Testis (tissue), 3 donors: ENCODE measurements around the gene R3HCC1L. TPM values are rescaled to one million over a fixed set of nuclear protein-coding genes. Genes with fewer than 3 reads are reported as not detected.

ENCODE experiments used
- DNase-seq: peaks from one replicate; pipeline ENCODE4 v3.0.0-alpha.2; 2019
- H3K27ac ChIP-seq, 2 donors: fragments of 200-600 bp; sonication (generic); one replicate each; pipeline ENCODE4 v1.5.1; 2019
- H3K27me3 ChIP-seq: fragments of 200-600 bp; sonication (generic); one replicate; pipeline ENCODE4 v1.5.1; 2019
- H3K36me3 ChIP-seq: fragments of 200-600 bp; sonication (generic); one replicate; pipeline ENCODE4 v1.5.1; 2017; ENCODE audit warnings: low read depth; ENCODE audit errors: missing control alignments
- H3K4me1 ChIP-seq: fragments of 200-600 bp; sonication (generic); one replicate; pipeline ENCODE4 v1.5.1; 2019
- H3K4me3 ChIP-seq, 2 donors: fragments of 200-600 bp; sonication (generic); one replicate each; pipeline ENCODE4 v1.5.1; 2017 to 2019
- H3K9me3 ChIP-seq: fragments of 200-600 bp; sonication (generic); one replicate; pipeline ENCODE4 v1.5.1; 2017
- POLR2A ChIP-seq: fragments of 450-650 bp; IDR thresholded peaks from one replicate; pipeline ENCODE4 v1.6.1; 2017; ENCODE audit warnings: antibody characterized with exemption, mild to moderate bottlenecking, moderate library complexity
- WGBS, 2 donors: methylation state at CpG; one replicate each; pipeline ENCODE4 v1.1.5; 2018; 5-methylcytosine and 5-hydroxymethylcytosine counted together
- intact Hi-C: fragments of 100-400 bp; cut with DNase I; formaldehyde crosslinking; loops from one replicate; pipeline ENCODE4 v1.15.1; 2023; ENCODE audit warnings: low total_unique reads
- polyA plus RNA-seq: library from polyadenylated mRNA; stranded (reverse); fragments of 350-450 nt; fragmentation: Illumina TruSeq; extraction: RNeasy Lipid Tissue Mini Kit (QIAGEN cat#74804); gene quantifications from one replicate; pipeline ENCODE4 v1.2.3, GENCODE V29; 2014; ENCODE audit warnings: low read depth, low replicate concordance; ENCODE audit not compliant: insufficient read depth
- total RNA-seq, 2 donors: library from RNA; depleted of rRNA; stranded (reverse); fragments of >200 nt; gene quantifications; one replicate each; pipeline ENCODE4 v1.2.3, GENCODE V29; 2016
- TF ChIP-seq, protein P1 (sequence below), 3 experiments: fragments of 450-650 bp in 2 of 3; fragments of 200-600 bp in 1 of 3; sonication (generic) in 1 of 3; IDR thresholded peaks; one replicate each; pipeline ENCODE4 v1.5.1; 2016 to 2019; ENCODE audit warnings: antibody characterized with exemption in 3 of 3, mild to moderate bottlenecking in 2 of 3, moderate library complexity in 1 of 3

The R3HCC1L gene
- total and polyA plus RNA-seq, 3 donors from 2014 or later: 36.9 to 39.5 (median 38.5) TPM

- Histone ChIP-seq H3K4me1 (peaks cover 6% of the 10 kb centered on the region), H3K27me3 (no peaks in the 10 kb centered on the region), H3K9me3 (no peaks in the 10 kb centered on the region), H3K36me3 (no peaks in the 10 kb centered on the region), H3K27ac (no peak overlapping the region), H3K4me3 (no peak overlapping the region)
- intact Hi-C loops: no loop called here
- TF ChIP-seq POLR2A: no peak
- TF ChIP-seq, protein P1, sequence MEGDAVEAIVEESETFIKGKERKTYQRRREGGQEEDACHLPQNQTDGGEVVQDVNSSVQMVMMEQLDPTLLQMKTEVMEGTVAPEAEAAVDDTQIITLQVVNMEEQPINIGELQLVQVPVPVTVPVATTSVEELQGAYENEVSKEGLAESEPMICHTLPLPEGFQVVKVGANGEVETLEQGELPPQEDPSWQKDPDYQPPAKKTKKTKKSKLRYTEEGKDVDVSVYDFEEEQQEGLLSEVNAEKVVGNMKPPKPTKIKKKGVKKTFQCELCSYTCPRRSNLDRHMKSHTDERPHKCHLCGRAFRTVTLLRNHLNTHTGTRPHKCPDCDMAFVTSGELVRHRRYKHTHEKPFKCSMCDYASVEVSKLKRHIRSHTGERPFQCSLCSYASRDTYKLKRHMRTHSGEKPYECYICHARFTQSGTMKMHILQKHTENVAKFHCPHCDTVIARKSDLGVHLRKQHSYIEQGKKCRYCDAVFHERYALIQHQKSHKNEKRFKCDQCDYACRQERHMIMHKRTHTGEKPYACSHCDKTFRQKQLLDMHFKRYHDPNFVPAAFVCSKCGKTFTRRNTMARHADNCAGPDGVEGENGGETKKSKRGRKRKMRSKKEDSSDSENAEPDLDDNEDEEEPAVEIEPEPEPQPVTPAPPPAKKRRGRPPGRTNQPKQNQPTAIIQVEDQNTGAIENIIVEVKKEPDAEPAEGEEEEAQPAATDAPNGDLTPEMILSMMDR (IDR thresholded peaks at IDR 0.05): no peak
- peak; percentile 9 for DNase-seq
- 86 to 89% methylated on average over 8 to 15 of the region's 15 CpGs for WGBS, 2 donors
Measured at GRCh38 chr10:98261436-98262277, 127.2 kb downstream of the R3HCC1L start.

DNA sequence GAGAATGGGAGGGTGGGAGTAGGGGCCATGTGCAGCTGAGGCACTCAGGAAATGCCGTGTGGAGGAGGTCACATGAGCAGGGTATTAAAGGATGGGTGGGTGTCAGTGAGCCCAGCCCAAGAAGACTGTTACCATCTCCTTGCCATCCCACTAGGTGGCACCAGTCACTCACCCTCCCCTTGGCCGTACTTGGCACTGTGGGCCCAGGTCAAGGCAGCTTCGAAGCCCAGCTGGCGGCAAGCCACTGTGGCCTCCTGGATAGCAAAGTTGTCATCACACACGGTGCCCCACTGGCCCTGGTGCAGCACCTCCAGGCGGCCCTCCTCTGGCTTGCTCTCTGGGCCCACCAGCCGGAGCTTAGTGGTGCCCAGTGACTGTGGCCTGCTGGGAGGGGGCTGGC lies 128.1 kb downstream of the R3HCC1L start:
- H3K36me3 ChIP-seq: no peaks in the 10 kb centered on the region
- TF ChIP-seq POLR2A: no peak
- TF ChIP-seq, protein P1 (IDR thresholded peaks at IDR 0.05): peak; percentile 13 to 30 (median 27)
- no peaks in the 10 kb centered on the region for H3K27me3 ChIP-seq
- WGBS, 2 donors: 79% methylated on average over 3 to 7 of the region's 7 CpGs
- DNase-seq: peak; percentile 75
- no peak overlapping the region for H3K4me3 ChIP-seq
- no peak overlapping the region for H3K27ac ChIP-seq
- H3K4me1 ChIP-seq: peaks cover 6% of the 10 kb centered on the region
- H3K9me3 ChIP-seq: no peaks in the 10 kb centered on the region
- intact Hi-C loops: no loop called here

GRCh38 chr10:98263088-98263487 lies 128.6 kb downstream of the R3HCC1L start:
- Histone ChIP-seq H3K4me1 (peaks cover 6% of the 10 kb centered on the region), H3K27ac (no peak overlapping the region), H3K27me3 (no peaks in the 10 kb centered on the region), H3K9me3 (no peaks in the 10 kb centered on the region), H3K36me3 (no peaks in the 10 kb centered on the region), H3K4me3 (no peak overlapping the region)
- intact Hi-C loops: no loop called here
- TF ChIP-seq, protein P1 (IDR thresholded peaks at IDR 0.05): no peak
- no peak for TF ChIP-seq POLR2A
- WGBS, 2 donors: 89 to 94% methylated on average over 7 of the region's 7 CpGs
- DNase-seq: no peak

GRCh38 chr10:98264378-98265065 lies 130.1 kb downstream of the R3HCC1L start:
- H3K27me3 ChIP-seq: no peaks in the 10 kb centered on the region
- intact Hi-C loops: no loop called here
- H3K4me3 ChIP-seq: no peak overlapping the region
- TF ChIP-seq, protein P1 (IDR thresholded peaks at IDR 0.05): no peak
- no peak for TF ChIP-seq POLR2A
- H3K4me1 ChIP-seq: peaks cover 16% of the 10 kb centered on the region
- H3K27ac ChIP-seq: no peak overlapping the region
- no peaks in the 10 kb centered on the region for H3K36me3 ChIP-seq
- DNase-seq: no peak
- WGBS, 2 donors: 79 to 92% methylated on average over 12 of the region's 12 CpGs
- no peaks in the 10 kb centered on the region for H3K9me3 ChIP-seq
